NCI-H69 (cell line): ENCODE data around the gene P2RY12.
"Not testable (repeated sequence)": the region's sequence is repeated elsewhere in the genome, so short reads cannot be mapped to it uniquely, and the experiment has no call there.

Experiments
- DNase-seq: peaks from one replicate; lab custom pipeline; 2025; lab: John Stamatoyannopoulos, UW

The P2RY12 gene

GRCh38 chr3:151393146-151393830, 8.7 kb upstream of the P2RY12 start:
- no peak for DNase-seq

- DNase-seq, result not testable (repeated sequence)
Observed at GRCh38 chr3:151392191-151392590, 7.6 kb upstream of the P2RY12 start.

- no peak for DNase-seq
Observed at GRCh38 chr3:151391720-151392119, 7.2 kb upstream of the P2RY12 start.

- no peak for DNase-seq
Observed at GRCh38 chr3:151387842-151388241, 3.3 kb upstream of the P2RY12 start.

GRCh38 chr3:151387432-151387831, 2.9 kb upstream of the P2RY12 start:
- DNase-seq, result no peak

- no peak for DNase-seq
Observed at GRCh38 chr3:151386056-151386455, 1.5 kb upstream of the P2RY12 start.

- no peak for DNase-seq
Observed at GRCh38 chr3:151383956-151384355, 597 bp downstream of the P2RY12 start.

- DNase-seq, result peak; percentile 31
Observed at GRCh38 chr3:151383111-151383510, 1.4 kb downstream of the P2RY12 start.

- DNase-seq, result peak; percentile 10
Observed at GRCh38 chr3:151382671-151383070, 1.9 kb downstream of the P2RY12 start.

GRCh38 chr3:151379083-151379734, 5.3 kb downstream of the P2RY12 start:
- peak; percentile 12 for DNase-seq

GRCh38 chr3:151377768-151378385, 6.7 kb downstream of the P2RY12 start:
- no peak for DNase-seq

- no peak for DNase-seq
Observed at GRCh38 chr3:151372063-151372820, 12.3 kb downstream of the P2RY12 start.

GRCh38 chr3:151371526-151371925, 13.0 kb downstream of the P2RY12 start:
- DNase-seq, result no peak

- DNase-seq, result no peak
Observed at GRCh38 chr3:151367448-151367847, 17.1 kb downstream of the P2RY12 start.

GRCh38 chr3:151366993-151367392, 17.6 kb downstream of the P2RY12 start:
- no peak for DNase-seq

- DNase-seq, result no peak
Observed at GRCh38 chr3:151362751-151363174, 21.8 kb downstream of the P2RY12 start.

GRCh38 chr3:151357463-151357850, 27.1 kb downstream of the P2RY12 start:
- DNase-seq, result no peak

- no peak for DNase-seq
Observed at GRCh38 chr3:151356794-151357462, 27.6 kb downstream of the P2RY12 start.

GRCh38 chr3:151351648-151352047, 32.9 kb downstream of the P2RY12 start:
- DNase-seq, result no peak

- DNase-seq, result no peak
Observed at GRCh38 chr3:151351219-151351618, 33.3 kb downstream of the P2RY12 start.

- DNase-seq, result no peak
Observed at GRCh38 chr3:151350656-151351055, 33.9 kb downstream of the P2RY12 start.

- DNase-seq, result no peak
Observed at GRCh38 chr3:151347432-151347831, 37.1 kb downstream of the P2RY12 start.
